ENCODE data around the gene PLXDC1. TPM values are rescaled to one million over a fixed set of nuclear protein-coding genes. Genes with fewer than 3 reads are reported as not detected.
"Not testable (repeated sequence)": the region's sequence is repeated elsewhere in the genome, so short reads cannot be mapped to it uniquely, and the experiment has no call there.

Gene PLXDC1
- total RNA-seq, 2 experiments from 2014 or later, result 1.7 to 2.4 TPM

GRCh38 chr17:39057701-39058206, 93.7 kb downstream of the PLXDC1 start:
- ChIA-PET CTCF (interaction anchor here (1.0 to 4.0 kb wide), 6 partner anchors 35 to 188 kb away, joined by 3 to 17 read pairs (median 8); partner anchors contain the start of gene LASP1), POLR2A (no interaction called here)
- H3K27ac Mint-ChIP-seq, result no peak overlapping the region
- TF ChIP-seq, protein P1, sequence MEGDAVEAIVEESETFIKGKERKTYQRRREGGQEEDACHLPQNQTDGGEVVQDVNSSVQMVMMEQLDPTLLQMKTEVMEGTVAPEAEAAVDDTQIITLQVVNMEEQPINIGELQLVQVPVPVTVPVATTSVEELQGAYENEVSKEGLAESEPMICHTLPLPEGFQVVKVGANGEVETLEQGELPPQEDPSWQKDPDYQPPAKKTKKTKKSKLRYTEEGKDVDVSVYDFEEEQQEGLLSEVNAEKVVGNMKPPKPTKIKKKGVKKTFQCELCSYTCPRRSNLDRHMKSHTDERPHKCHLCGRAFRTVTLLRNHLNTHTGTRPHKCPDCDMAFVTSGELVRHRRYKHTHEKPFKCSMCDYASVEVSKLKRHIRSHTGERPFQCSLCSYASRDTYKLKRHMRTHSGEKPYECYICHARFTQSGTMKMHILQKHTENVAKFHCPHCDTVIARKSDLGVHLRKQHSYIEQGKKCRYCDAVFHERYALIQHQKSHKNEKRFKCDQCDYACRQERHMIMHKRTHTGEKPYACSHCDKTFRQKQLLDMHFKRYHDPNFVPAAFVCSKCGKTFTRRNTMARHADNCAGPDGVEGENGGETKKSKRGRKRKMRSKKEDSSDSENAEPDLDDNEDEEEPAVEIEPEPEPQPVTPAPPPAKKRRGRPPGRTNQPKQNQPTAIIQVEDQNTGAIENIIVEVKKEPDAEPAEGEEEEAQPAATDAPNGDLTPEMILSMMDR (IDR thresholded peaks at IDR 0.05), result no peak
- intact Hi-C loops (cut with micrococcal nuclease), result no loop called here
- peaks cover 10% of the 10 kb centered on the region for H3K4me1 Mint-ChIP-seq (ENCODE audit: low read depth)
- H3K4me3 Mint-ChIP-seq, result peak overlapping the region; percentile 75
- no peaks in the 10 kb centered on the region for H3K36me3 Mint-ChIP-seq (ENCODE audit: low read depth)
- ATAC-seq (no peak), DNase-seq (no peak)
- no peaks in the 10 kb centered on the region for H3K27me3 Mint-ChIP-seq
- no peaks in the 10 kb centered on the region for H3K9me3 Mint-ChIP-seq

DNA sequence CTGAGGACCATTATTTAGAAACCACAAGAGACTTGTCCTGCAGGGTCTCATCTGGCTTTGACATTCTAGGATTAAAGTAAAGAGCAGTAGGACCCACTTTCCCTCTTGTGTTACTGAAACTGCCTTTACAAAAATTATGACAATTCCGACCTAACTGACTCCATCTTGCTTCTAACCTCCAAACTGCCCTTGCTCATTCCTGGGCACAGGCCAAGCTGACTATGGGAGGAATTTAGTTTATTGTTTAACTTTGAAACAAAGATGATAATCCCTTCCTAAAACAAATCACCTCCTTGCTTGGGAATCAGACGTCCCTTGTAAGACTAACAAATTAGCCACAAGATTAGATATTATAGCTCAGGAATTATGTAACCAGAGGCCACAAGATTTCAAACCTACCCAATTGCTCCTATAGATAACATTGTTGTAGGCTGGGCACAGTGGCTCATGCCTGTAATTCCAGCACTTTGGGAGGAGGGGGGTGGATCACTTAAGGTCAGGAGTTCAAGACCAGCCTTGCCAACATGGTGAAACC, 97.3 kb downstream of the PLXDC1 start:
- POLR2A ChIA-PET, result interaction anchor here (0.5 to 1.4 kb wide), 2 partner anchors 10 to 11 kb away, joined by 3 read pairs; no protein-coding TSS in a partner anchor
- ATAC-seq (no peak), DNase-seq (no peak)
- H3K36me3 Mint-ChIP-seq (ENCODE audit: low read depth), result no peaks in the 10 kb centered on the region
- peaks cover 10% of the 10 kb centered on the region for H3K4me1 Mint-ChIP-seq (ENCODE audit: low read depth)
- no peak overlapping the region for H3K27ac Mint-ChIP-seq
- no peak overlapping the region for H3K4me3 Mint-ChIP-seq
- TF ChIP-seq, protein P1 (IDR thresholded peaks at IDR 0.05), result no peak
- peaks cover 3% of the 10 kb centered on the region for H3K27me3 Mint-ChIP-seq
- H3K9me3 Mint-ChIP-seq, result no peaks in the 10 kb centered on the region
- intact Hi-C loops (cut with micrococcal nuclease), result no loop called here
- CTCF ChIA-PET, result interaction anchor here (1.8 kb wide), 1 partner anchor 71 kb away, joined by 8 read pairs; no protein-coding TSS in a partner anchor

DNA sequence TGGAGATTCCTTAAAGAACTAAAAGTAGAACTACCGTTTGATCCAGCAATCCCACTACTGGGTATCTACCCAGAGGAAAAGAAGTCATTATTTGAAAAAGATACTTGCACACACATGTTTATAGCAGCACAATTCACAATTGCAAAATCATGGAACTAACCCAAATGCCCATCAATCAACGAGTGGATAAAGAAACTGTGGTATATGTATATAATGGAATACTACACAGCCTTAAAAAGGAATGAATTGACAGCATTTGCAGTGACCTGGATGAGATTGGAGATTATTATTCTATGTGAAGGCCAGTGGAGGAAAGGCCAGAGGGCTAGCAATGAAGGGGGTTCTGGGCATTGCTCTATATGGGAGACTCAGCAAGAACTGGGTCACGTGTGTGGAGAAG, 99.0 kb downstream of the PLXDC1 start:
- H3K4me1 Mint-ChIP-seq (ENCODE audit: low read depth); H3K27me3 Mint-ChIP-seq; H3K36me3 Mint-ChIP-seq (ENCODE audit: low read depth); H3K4me3 Mint-ChIP-seq; DNase-seq; CTCF ChIA-PET; intact Hi-C loops (cut with micrococcal nuclease); H3K27ac Mint-ChIP-seq; POLR2A ChIA-PET; ATAC-seq; H3K9me3 Mint-ChIP-seq: not testable (repeated sequence)

- H3K27ac Mint-ChIP-seq, result no peak overlapping the region
- DNase-seq (no peak), ATAC-seq (no peak)
- H3K4me3 Mint-ChIP-seq, result no peak overlapping the region
- peaks cover 16% of the 10 kb centered on the region for H3K9me3 Mint-ChIP-seq
- TF ChIP-seq, protein P1 (IDR thresholded peaks at IDR 0.05), result no peak
- intact Hi-C loops (cut with micrococcal nuclease), result no loop called here
- ChIA-PET POLR2A (interaction anchor here (1.1 kb wide), 2 partner anchors 48 to 207 kb away, joined by 3 read pairs; no protein-coding TSS in a partner anchor), CTCF (interaction anchor here (1.0 to 1.5 kb wide), 2 partner anchors 10 to 113 kb away, joined by 3 to 5 read pairs; no protein-coding TSS in a partner anchor)
- H3K27me3 Mint-ChIP-seq, result peaks cover 3% of the 10 kb centered on the region
- no peaks in the 10 kb centered on the region for H3K4me1 Mint-ChIP-seq (ENCODE audit: low read depth)
- peaks cover 7% of the 10 kb centered on the region for H3K36me3 Mint-ChIP-seq (ENCODE audit: low read depth)
Measured at GRCh38 chr17:39051001-39051585, 100.3 kb downstream of the PLXDC1 start.

- intact Hi-C loops (cut with micrococcal nuclease), result no loop called here
- no peak overlapping the region for H3K4me3 Mint-ChIP-seq
- peaks cover under 1% of the 10 kb centered on the region for H3K27me3 Mint-ChIP-seq
- ChIA-PET POLR2A (no interaction called here), CTCF (interaction anchor here (1.8 kb wide), 1 partner anchor 119 kb away, joined by 5 read pairs; no protein-coding TSS in a partner anchor)
- no peaks in the 10 kb centered on the region for H3K4me1 Mint-ChIP-seq (ENCODE audit: low read depth)
- H3K9me3 Mint-ChIP-seq, result peaks cover 18% of the 10 kb centered on the region
- DNase-seq (no peak), ATAC-seq (no peak)
- TF ChIP-seq, protein P1 (IDR thresholded peaks at IDR 0.05), result no peak
- peak overlapping the region; percentile 76 for H3K27ac Mint-ChIP-seq
- peaks cover 7% of the 10 kb centered on the region for H3K36me3 Mint-ChIP-seq (ENCODE audit: low read depth)
Measured at GRCh38 chr17:39045948-39046679, 105.3 kb downstream of the PLXDC1 start.

Data from activated CD8-positive, alpha-beta T cell treated with anti-CD3 and anti-CD28 coated beads for 36 hours (primary cell).